ENCODE measurements around the gene ZNF292.
"Not testable (repeated sequence)": the region's sequence is repeated elsewhere in the genome, so short reads cannot be mapped to it uniquely, and the experiment has no call there.

Gene ZNF292

GRCh38 chr6:87154993-87155841 lies at the start of gene ZNF292:
Gene ZNF292, plus strand, starts transcription at chr6:87155565. Its CDS starts 27 bp downstream, at chr6:87155592.
- DNase-seq (ENCODE audit: extremely low read depth in 1 of 2, low read depth in 1 of 2): peak; percentile 96 to 99

GRCh38 chr6:87105823-87106222 lies 49.5 kb upstream of the ZNF292 start:
- no peak for DNase-seq (ENCODE audit: extremely low read depth in 1 of 2, low read depth in 1 of 2)

GRCh38 chr6:87110636-87111035 lies 44.7 kb upstream of the ZNF292 start:
- DNase-seq (ENCODE audit: extremely low read depth in 1 of 2, low read depth in 1 of 2): no peak

- DNase-seq (ENCODE audit: extremely low read depth in 1 of 2, low read depth in 1 of 2): no peak
Measured at GRCh38 chr6:87115402-87116135, 39.8 kb upstream of the ZNF292 start.

GRCh38 chr6:87116922-87117321 lies 38.4 kb upstream of the ZNF292 start:
- DNase-seq (ENCODE audit: extremely low read depth in 1 of 2, low read depth in 1 of 2): no peak

- no peak for DNase-seq (ENCODE audit: extremely low read depth in 1 of 2, low read depth in 1 of 2)
Measured at GRCh38 chr6:87118054-87118453, 37.3 kb upstream of the ZNF292 start.

- no peak for DNase-seq (ENCODE audit: extremely low read depth in 1 of 2, low read depth in 1 of 2)
Measured at GRCh38 chr6:87122477-87122876, 32.9 kb upstream of the ZNF292 start.

GRCh38 chr6:87124074-87124473 lies 31.3 kb upstream of the ZNF292 start:
- DNase-seq (ENCODE audit: extremely low read depth in 1 of 2, low read depth in 1 of 2): no peak

GRCh38 chr6:87126501-87126900 lies 28.9 kb upstream of the ZNF292 start:
- no peak for DNase-seq (ENCODE audit: extremely low read depth in 1 of 2, low read depth in 1 of 2)

- DNase-seq (ENCODE audit: extremely low read depth in 1 of 2, low read depth in 1 of 2): no peak
Measured at GRCh38 chr6:87127737-87128136, 27.6 kb upstream of the ZNF292 start.

- no peak for DNase-seq (ENCODE audit: extremely low read depth in 1 of 2, low read depth in 1 of 2)
Measured at GRCh38 chr6:87136963-87137362, 18.4 kb upstream of the ZNF292 start.

GRCh38 chr6:87139236-87139635 lies 16.1 kb upstream of the ZNF292 start:
- no peak for DNase-seq (ENCODE audit: extremely low read depth in 1 of 2, low read depth in 1 of 2)

GRCh38 chr6:87139927-87140326 lies 15.4 kb upstream of the ZNF292 start:
- not testable (repeated sequence) for DNase-seq (ENCODE audit: extremely low read depth in 1 of 2, low read depth in 1 of 2)

- DNase-seq (ENCODE audit: extremely low read depth in 1 of 2, low read depth in 1 of 2): no peak
Measured at GRCh38 chr6:87146363-87146762, 9.0 kb upstream of the ZNF292 start.

GRCh38 chr6:87150406-87150805 lies 5.0 kb upstream of the ZNF292 start:
- no peak for DNase-seq (ENCODE audit: extremely low read depth in 1 of 2, low read depth in 1 of 2)

GRCh38 chr6:87151471-87151780 lies 3.9 kb upstream of the ZNF292 start:
- DNase-seq (ENCODE audit: extremely low read depth in 1 of 2, low read depth in 1 of 2): no peak

GRCh38 chr6:87151781-87152525 lies 3.4 kb upstream of the ZNF292 start:
- peak; percentile 46 to 52 for DNase-seq (ENCODE audit: extremely low read depth in 1 of 2, low read depth in 1 of 2)

- no peak for DNase-seq (ENCODE audit: extremely low read depth in 1 of 2, low read depth in 1 of 2)
Measured at GRCh38 chr6:87152526-87152955, 2.8 kb upstream of the ZNF292 start.

GRCh38 chr6:87154641-87154992 lies 748 bp upstream of the ZNF292 start:
- DNase-seq (ENCODE audit: extremely low read depth in 1 of 2, low read depth in 1 of 2): no peak

GRCh38 chr6:87155842-87156815 lies 764 bp downstream of the ZNF292 start:
- peak; percentile 20 to 23 for DNase-seq (ENCODE audit: extremely low read depth in 1 of 2, low read depth in 1 of 2)
